NCI-H226 (cell line): ENCODE measurements around the gene SORL1-AS1.

Source experiments
- DNase-seq: peaks from one replicate; pipeline ENCODE4 v3.0.0-alpha.2; 2015

Gene SORL1-AS1

GRCh38 chr11:121451178-121451985 is 1.4 kb downstream of the SORL1-AS1 start:
- no peak for DNase-seq

- DNase-seq = no peak
Measured at GRCh38 chr11:121450401-121450800, 2.4 kb downstream of the SORL1-AS1 start.

GRCh38 chr11:121449626-121450025 is 3.1 kb downstream of the SORL1-AS1 start:
- no peak for DNase-seq

GRCh38 chr11:121449123-121449522 is 3.6 kb downstream of the SORL1-AS1 start:
- no peak for DNase-seq

- DNase-seq = no peak
Measured at GRCh38 chr11:121448431-121448941, 4.3 kb downstream of the SORL1-AS1 start.

GRCh38 chr11:121448011-121448410 is 4.8 kb downstream of the SORL1-AS1 start:
- DNase-seq = no peak

GRCh38 chr11:121446752-121447156 is 6.0 kb downstream of the SORL1-AS1 start:
- no peak for DNase-seq

GRCh38 chr11:121445071-121445768 is 7.5 kb downstream of the SORL1-AS1 start:
- no peak for DNase-seq

- DNase-seq = no peak
Measured at GRCh38 chr11:121444526-121444925, 8.2 kb downstream of the SORL1-AS1 start.

GRCh38 chr11:121443688-121444275 is 9.0 kb downstream of the SORL1-AS1 start:
- no peak for DNase-seq

GRCh38 chr11:121441521-121441920 is 11.2 kb downstream of the SORL1-AS1 start:
- DNase-seq = no peak

- DNase-seq = no peak
Measured at GRCh38 chr11:121439759-121440158, 13.0 kb downstream of the SORL1-AS1 start.

GRCh38 chr11:121439337-121439736 is 13.4 kb downstream of the SORL1-AS1 start:
- DNase-seq = no peak

GRCh38 chr11:121437686-121438078 is 15.1 kb downstream of the SORL1-AS1 start:
- no peak for DNase-seq

GRCh38 chr11:121437018-121437685 is 15.6 kb downstream of the SORL1-AS1 start:
- DNase-seq = no peak

- DNase-seq = no peak
Measured at GRCh38 chr11:121435551-121436511, 16.9 kb downstream of the SORL1-AS1 start.

- DNase-seq = no peak
Measured at GRCh38 chr11:121435132-121435531, 17.6 kb downstream of the SORL1-AS1 start.

GRCh38 chr11:121431820-121432526 is 20.8 kb downstream of the SORL1-AS1 start:
- no peak for DNase-seq

GRCh38 chr11:121429556-121429955 is 23.2 kb downstream of the SORL1-AS1 start:
- DNase-seq = no peak

GRCh38 chr11:121427400-121427744 is 25.4 kb downstream of the SORL1-AS1 start:
- no peak for DNase-seq
